SJCRH30 (cell line): Measurements from ENCODE around the gene PFKP. TPM values are rescaled to one million over a fixed set of nuclear protein-coding genes. Genes with fewer than 3 reads are reported as not detected.
A peak's percentile ranks its signal among the peaks of the same experiment; 100 is the strongest.

Experiments
- DNase-seq, 2 experiments: peaks; one replicate each; pipeline ENCODE4 v3.0.0-alpha.2; 2015 to 2020
- H3K27ac ChIP-seq: fragments of 250-450 bp; sonication (Bioruptor Pico); 2 replicates; pipeline ENCODE4 v1.5.1; 2020; ENCODE audit warnings: mild to moderate bottlenecking, moderate library complexity
- H3K27me3 ChIP-seq: fragments of 250-450 bp; sonication (Bioruptor Pico); 2 replicates; pipeline ENCODE4 v1.5.1; 2020; ENCODE audit warnings: mild to moderate bottlenecking, moderate library complexity
- H3K36me3 ChIP-seq: fragments of 250-450 bp; sonication (Bioruptor Pico); 2 replicates; pipeline ENCODE4 v1.5.1; 2020; ENCODE audit warnings: mild to moderate bottlenecking, moderate library complexity
- H3K4me1 ChIP-seq: fragments of 250-450 bp; sonication (Bioruptor Pico); 2 replicates; pipeline ENCODE4 v1.5.1; 2020; ENCODE audit warnings: mild to moderate bottlenecking, moderate library complexity
- H3K4me3 ChIP-seq: fragments of 250-450 bp; sonication (Bioruptor Pico); 2 replicates; pipeline ENCODE4 v1.5.1; 2020; ENCODE audit warnings: mild to moderate bottlenecking, moderate library complexity
- H3K9me3 ChIP-seq: fragments of 250-450 bp; sonication (Bioruptor Pico); replicated peaks from 2 replicates; pipeline ENCODE4 v1.5.1; 2020; ENCODE audit warnings: mild to moderate bottlenecking, moderate library complexity
- total RNA-seq: library from RNA; depleted of rRNA; stranded (reverse); fragments of >200 nt; shearing (Covaris generic); gene quantifications from 2 replicates; pipeline ENCODE4 v1.2.3, GENCODE V29; 2014

Gene PFKP
- total RNA-seq, 1 experiment from 2014 or later = 37.6 TPM

DNA sequence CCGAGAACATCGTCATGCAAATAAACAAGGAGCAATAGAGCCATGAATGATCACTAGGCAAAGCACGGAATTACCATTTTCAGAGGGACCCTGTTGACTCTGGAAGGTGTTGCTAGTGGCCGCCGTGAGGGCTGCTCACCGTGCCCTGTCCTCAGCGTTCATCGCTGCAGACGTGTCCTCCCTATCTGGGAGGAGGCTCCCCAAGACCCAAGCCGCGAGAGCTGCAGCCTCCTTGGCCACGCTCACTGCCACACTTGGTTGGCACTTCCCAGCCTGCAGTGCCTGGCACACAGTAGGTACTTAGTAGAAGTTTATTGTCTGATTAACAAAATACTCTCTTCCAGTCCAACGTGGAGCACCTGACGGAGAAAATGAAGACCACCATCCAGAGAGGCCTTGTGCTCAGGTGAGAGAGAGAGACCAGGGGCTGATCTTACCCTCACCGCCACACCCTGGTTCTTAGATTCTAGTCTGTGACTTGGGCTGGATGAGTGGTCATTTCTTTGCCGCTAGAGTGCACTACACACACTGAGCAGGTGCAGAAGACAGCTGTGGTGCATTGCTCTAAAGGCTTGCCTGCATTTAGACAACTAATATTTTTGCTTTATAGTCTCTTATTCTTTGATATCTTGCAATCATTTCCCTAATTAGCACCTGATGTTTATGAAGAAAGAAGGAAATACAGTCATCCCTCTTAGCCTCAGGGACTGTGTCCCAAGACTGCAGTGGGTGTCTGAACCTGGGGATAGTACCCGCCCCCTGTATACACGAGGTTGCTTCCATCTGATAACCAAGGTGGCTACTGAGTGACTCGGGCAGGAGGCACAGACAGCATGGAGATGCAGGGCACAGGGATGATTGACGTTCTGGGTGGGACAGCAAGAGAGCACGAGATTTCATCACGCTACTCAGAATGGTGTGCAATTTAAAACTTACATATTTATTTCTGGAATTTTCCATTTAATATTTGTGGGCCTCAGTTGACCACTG is 65.0 kb downstream of the PFKP start:
- Histone ChIP-seq H3K27ac (no peak overlapping the region), H3K9me3 (no peaks in the 10 kb centered on the region), H3K4me1 (0 out of 2 replicates have a peak, but pooled peaks cover 2% of the 10 kb centered on the region), H3K36me3 (peaks cover 10% of the 10 kb centered on the region), H3K27me3 (no peaks in the 10 kb centered on the region), H3K4me3 (no peak overlapping the region)
- DNase-seq = no peak

DNA sequence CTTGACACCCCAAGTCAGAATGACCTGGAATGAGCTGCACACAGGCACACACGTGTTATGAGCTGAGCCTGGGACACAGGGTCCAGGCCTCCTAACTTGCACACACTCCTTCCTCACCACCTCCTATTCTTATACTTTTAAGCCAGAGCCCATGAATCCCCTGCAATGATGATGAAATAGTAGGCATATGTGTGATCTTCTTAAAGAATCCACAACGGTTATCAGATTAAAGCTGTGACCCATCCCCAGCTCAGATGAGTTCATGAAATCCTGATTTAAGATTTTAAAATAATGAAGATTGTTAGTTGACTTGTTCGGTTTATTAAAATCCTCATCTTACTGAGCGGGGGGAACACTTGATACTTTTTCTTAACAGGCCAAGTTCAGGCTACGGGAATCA is 66.6 kb downstream of the PFKP start:
- no peak overlapping the region for H3K4me3 ChIP-seq
- H3K27ac ChIP-seq = no peak overlapping the region
- H3K36me3 ChIP-seq = peaks cover 10% of the 10 kb centered on the region
- H3K4me1 ChIP-seq = no peaks in the 10 kb centered on the region
- H3K9me3 ChIP-seq = no peaks in the 10 kb centered on the region
- DNase-seq = no peak
- H3K27me3 ChIP-seq = no peaks in the 10 kb centered on the region

DNA sequence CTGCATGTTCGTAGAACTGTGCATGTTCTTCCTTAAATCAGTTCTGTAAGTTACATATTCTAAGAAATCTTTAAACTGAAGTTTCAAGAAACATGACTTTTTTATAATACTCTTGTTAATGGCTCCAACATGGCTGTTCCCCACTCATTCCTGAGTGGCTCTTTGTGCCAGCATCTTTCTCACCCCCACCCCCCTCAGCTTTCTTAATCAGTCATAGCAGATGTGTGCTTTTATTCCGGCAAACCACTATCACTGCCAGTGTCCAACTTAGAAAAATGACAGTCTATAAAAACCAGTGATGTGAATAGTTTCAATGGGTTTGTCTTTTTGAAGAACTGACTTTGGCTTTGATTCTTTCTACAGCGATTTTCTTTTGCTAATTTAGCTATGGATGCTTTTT is 67.7 kb downstream of the PFKP start:
- Histone ChIP-seq H3K9me3 (no peaks in the 10 kb centered on the region), H3K4me3 (no peak overlapping the region), H3K4me1 (no peaks in the 10 kb centered on the region), H3K27ac (no peak overlapping the region), H3K36me3 (peaks cover 10% of the 10 kb centered on the region), H3K27me3 (no peaks in the 10 kb centered on the region)
- no peak for DNase-seq

GRCh38 chr10:3136336-3136735 is 69.0 kb downstream of the PFKP start:
- no peak overlapping the region for H3K4me3 ChIP-seq
- no peaks in the 10 kb centered on the region for H3K9me3 ChIP-seq
- peaks cover 10% of the 10 kb centered on the region for H3K36me3 ChIP-seq
- DNase-seq = no peak
- no peak overlapping the region for H3K27ac ChIP-seq
- H3K4me1 ChIP-seq = no peaks in the 10 kb centered on the region
- no peaks in the 10 kb centered on the region for H3K27me3 ChIP-seq

DNA sequence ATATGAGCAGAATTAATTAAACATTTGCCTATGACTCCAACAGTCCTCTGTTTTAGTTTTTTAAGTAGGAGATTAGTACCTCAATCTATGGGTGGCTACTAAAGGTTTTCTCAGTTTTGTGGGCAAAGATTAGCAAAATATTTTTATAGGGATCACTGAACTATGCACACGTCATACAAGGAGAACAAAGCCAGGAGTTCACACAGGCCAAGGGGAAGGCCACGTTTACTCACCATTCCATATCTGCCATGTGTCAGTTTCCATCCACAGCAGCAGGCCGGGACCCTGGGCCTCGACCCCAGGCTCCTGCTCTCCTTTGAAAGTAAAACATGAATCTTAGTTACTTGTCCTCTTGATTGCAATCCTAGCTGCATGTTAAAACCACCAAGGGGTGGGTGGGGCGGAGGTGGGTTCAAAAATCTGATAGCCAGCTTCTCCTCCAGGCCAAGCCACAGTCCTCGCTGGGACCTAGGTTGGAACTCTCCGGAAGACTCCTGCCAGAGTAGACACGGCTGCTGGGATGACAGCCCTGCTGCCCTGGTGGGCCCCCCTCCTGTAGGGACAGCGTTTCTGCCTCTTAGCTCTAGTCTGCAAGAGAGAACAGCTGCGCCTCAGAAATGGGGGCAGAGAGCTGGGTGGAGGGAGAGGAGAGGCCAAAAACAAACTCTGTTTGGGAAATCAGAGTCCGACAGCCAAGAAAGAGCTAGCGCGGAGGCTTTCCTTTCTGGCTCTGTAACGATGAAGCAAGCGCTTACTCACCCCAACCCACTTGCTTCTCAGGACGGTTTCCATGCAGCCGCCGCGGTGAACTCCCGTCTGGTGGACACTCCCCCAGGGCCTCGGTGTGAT is 69.6 kb downstream of the PFKP start:
- Histone ChIP-seq H3K9me3 (no peaks in the 10 kb centered on the region), H3K27ac (no peak overlapping the region), H3K36me3 (peaks cover 10% of the 10 kb centered on the region), H3K4me1 (no peaks in the 10 kb centered on the region), H3K4me3 (no peak overlapping the region), H3K27me3 (no peaks in the 10 kb centered on the region)
- DNase-seq = peak; percentile 34 to 39

DNA sequence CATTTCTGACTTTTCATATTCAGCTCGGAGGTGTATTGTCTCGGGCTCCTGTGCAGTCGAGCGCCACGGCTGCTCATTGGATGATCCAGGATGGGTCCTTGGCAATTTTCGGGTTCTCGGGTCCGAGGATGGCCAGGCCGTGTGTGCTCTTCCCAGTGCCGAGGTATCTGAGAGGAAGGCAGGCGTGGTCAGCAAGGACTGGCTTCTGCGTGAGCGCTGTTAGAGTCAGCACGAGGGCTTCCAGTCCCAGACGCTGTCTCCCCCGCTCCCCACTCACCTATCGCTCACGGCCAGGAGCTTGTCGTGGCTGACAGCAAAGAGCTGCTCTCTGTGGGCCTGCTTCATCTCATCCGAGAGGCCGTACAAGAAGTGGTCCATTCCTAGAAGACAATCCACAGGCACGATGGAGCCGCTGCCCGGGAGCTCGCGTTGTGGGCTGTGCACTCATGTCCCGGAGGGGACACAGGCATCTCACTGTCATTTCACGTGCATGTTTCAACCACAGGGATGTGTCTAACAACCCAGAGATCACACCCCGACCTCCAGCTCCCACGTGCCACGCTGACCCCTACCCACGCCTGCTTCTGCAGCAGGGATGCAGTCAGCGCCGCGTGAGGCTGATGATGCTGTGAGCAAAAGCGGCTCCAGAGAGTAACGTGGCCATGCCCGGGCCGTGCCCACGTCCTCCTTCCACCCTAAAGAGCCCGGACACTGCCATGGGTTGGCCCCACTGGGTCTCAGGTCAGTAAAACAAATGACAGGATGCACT is 70.8 kb downstream of the PFKP start:
- no peaks in the 10 kb centered on the region for H3K27me3 ChIP-seq
- H3K4me1 ChIP-seq = no peaks in the 10 kb centered on the region
- no peak overlapping the region for H3K4me3 ChIP-seq
- peaks cover 10% of the 10 kb centered on the region for H3K36me3 ChIP-seq
- no peak overlapping the region for H3K27ac ChIP-seq
- no peak for DNase-seq
- no peaks in the 10 kb centered on the region for H3K9me3 ChIP-seq

DNA sequence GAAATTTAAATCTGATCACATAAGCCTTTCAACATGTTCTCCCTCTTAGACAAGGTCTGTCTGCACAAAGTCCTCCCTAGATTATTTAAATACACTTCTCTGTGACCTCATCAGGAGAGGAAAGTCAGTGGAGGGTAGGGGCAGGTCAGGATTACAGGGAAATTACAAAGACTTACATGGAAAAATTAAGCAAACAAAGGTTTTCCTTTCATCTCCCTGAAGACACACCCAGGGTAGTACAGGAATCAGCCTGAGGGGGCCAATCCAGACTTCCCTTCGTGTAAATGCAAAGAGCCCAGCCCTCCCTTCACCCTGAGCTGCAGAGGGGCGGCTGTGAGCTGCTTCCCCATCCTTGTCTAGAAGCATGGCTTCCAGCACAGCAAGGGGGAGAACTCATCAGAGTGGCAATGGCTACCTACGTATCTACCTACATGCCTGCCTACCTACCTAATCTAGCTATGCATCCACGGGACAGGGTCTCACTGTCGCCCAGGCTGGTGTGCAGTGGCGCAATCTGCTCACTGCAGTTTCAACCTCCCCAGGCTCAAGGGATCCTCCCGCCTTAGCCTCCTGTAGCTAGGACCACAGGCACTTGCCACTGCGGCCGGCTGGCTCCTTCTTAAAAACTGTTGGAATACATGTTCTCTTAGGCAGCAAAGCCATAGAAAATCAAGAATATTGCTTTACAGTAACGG is 72.0 kb downstream of the PFKP start:
- H3K4me3 ChIP-seq = no peak overlapping the region
- no peaks in the 10 kb centered on the region for H3K27me3 ChIP-seq
- H3K9me3 ChIP-seq = no peaks in the 10 kb centered on the region
- no peak overlapping the region for H3K27ac ChIP-seq
- no peaks in the 10 kb centered on the region for H3K4me1 ChIP-seq
- H3K36me3 ChIP-seq = peaks cover 6% of the 10 kb centered on the region
- DNase-seq = no peak

- Histone ChIP-seq H3K27ac (no peak overlapping the region), H3K4me3 (no peak overlapping the region), H3K36me3 (peaks cover 6% of the 10 kb centered on the region), H3K4me1 (no peaks in the 10 kb centered on the region), H3K27me3 (no peaks in the 10 kb centered on the region), H3K9me3 (no peaks in the 10 kb centered on the region)
- DNase-seq = no peak
Measured at GRCh38 chr10:3140280-3140679, 72.9 kb downstream of the PFKP start.

- no peaks in the 10 kb centered on the region; the same call in none of the 2 replicates for H3K36me3 ChIP-seq
- H3K27ac ChIP-seq = no peak overlapping the region
- no peaks in the 10 kb centered on the region for H3K9me3 ChIP-seq
- H3K4me3 ChIP-seq = no peak overlapping the region
- no peak for DNase-seq
- H3K27me3 ChIP-seq = no peaks in the 10 kb centered on the region
- no peaks in the 10 kb centered on the region for H3K4me1 ChIP-seq
Measured at GRCh38 chr10:3141351-3142005, 74.1 kb downstream of the PFKP start.

- Histone ChIP-seq H3K4me3 (no peak overlapping the region), H3K4me1 (no peaks in the 10 kb centered on the region), H3K36me3 (no peaks in the 10 kb centered on the region; the same call in 1 of the 2 replicates), H3K9me3 (no peaks in the 10 kb centered on the region), H3K27me3 (no peaks in the 10 kb centered on the region), H3K27ac (no peak overlapping the region)
- no peak for DNase-seq
Measured at GRCh38 chr10:3142146-3142875, 75.0 kb downstream of the PFKP start.

DNA sequence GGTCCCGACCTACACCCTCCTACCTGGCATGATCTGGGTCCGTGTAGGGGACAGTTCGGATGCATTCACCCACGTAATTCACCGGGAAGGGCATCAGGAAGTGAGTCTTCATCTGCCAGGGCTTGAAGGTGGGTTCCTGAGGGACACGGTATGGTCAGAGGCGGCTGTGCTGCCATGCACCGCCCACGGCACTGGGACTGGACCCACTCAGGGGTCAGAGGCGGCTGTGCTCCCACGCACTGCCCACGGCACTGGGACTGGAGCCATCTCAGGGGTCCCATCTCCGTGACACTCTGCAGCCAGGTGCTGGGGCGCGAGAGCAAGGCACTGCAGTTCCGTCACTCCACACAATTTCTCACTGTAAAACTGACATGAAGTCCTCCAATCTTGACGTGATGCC is 76.0 kb downstream of the PFKP start:
- Histone ChIP-seq H3K27ac (no peak overlapping the region), H3K9me3 (no peaks in the 10 kb centered on the region), H3K27me3 (no peaks in the 10 kb centered on the region), H3K4me3 (no peak overlapping the region), H3K36me3 (no peaks in the 10 kb centered on the region; the same call in 1 of the 2 replicates), H3K4me1 (no peaks in the 10 kb centered on the region)
- no peak for DNase-seq

GRCh38 chr10:3143791-3144434 is 76.6 kb downstream of the PFKP start:
- H3K4me3 ChIP-seq = no peak overlapping the region
- no peaks in the 10 kb centered on the region; the same call in 1 of the 2 replicates for H3K36me3 ChIP-seq
- no peak for DNase-seq
- no peaks in the 10 kb centered on the region for H3K27me3 ChIP-seq
- H3K27ac ChIP-seq = no peak overlapping the region
- H3K4me1 ChIP-seq = no peaks in the 10 kb centered on the region
- no peaks in the 10 kb centered on the region for H3K9me3 ChIP-seq

DNA sequence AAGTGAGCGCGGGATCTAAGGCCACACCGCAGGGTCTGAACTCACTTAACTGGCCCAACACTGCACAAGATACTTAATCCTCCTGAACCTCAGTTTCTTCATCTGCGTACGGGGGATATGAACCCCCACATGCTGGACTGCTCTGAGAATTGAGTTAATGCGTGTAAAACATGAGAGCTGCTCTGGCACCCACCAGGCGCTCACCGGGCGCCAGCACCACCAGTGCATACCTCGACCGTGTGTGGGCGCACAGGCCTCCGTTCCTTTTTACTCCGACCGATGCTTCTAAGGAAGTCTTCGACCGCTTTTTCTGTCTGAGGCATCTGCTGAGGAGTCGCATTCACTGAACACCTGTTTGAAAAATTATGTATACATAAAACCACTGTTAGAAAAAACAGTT is 78.0 kb downstream of the PFKP start:
- Histone ChIP-seq H3K27ac (no peak overlapping the region), H3K4me3 (no peak overlapping the region), H3K4me1 (no peaks in the 10 kb centered on the region), H3K27me3 (no peaks in the 10 kb centered on the region), H3K9me3 (no peaks in the 10 kb centered on the region), H3K36me3 (no peaks in the 10 kb centered on the region; the same call in 1 of the 2 replicates)
- no peak for DNase-seq
